HG03571 (cell line): ENCODE results near the gene GRAMD4.

Source experiments
- ATAC-seq: cut with Tn5 transposase; IDR thresholded peaks from one replicate; pipeline ENCODE4 v1.9.1; 2021; ENCODE audit not compliant: unreplicated experiment

Gene GRAMD4

DNA sequence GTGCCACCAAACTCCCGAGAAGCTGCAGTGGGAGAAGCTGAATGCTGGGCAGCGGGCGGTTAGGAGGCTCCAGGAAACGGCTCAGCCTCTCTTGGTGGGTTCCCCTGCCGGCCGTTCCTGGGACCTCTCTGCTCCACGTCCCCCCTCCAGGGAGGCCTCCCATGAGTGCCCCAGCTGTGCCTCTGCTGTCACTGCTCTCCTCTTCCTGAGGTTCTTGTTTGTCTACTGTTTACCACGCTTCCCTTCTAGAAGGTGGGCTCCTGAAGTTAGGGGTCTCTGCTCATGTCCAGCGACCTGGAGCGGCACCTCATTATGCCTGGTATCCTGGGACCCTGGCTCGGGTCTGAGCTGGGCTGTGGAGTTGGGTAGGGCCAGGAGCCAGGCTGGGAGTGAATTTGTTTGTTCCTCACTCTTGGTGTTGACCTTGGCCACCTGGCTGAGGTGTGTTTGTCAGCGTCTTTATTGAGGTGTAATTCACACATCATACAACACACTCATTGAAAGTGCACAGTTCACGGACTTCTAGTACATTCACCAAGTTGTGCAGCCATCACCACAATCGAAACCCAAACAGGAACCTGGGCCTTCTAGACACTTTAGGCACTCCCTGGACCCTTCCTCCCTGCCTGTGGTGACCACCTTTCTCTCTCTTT, 37.8 kb upstream of the GRAMD4 start:
- no peak for ATAC-seq

DNA sequence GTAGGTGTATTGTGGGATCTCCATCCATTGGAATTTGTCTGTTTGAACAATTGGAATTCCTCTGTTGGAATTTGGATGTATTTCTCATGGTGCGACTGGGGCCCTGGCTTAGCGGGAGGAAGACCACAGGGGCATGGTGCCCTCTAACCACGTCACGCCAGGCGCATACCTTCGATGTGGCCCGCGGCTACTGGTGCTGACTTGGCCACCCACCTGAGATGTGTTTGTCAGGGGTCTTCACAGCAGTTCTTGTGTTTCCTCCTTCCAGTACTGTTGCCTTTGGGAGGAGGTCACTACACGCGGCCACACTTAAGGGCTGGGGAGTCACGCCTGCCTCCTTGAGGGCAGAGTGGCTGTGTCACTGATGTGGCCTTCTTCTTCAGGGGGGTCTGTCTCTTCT, 36.6 kb upstream of the GRAMD4 start:
- ATAC-seq, result no peak

DNA sequence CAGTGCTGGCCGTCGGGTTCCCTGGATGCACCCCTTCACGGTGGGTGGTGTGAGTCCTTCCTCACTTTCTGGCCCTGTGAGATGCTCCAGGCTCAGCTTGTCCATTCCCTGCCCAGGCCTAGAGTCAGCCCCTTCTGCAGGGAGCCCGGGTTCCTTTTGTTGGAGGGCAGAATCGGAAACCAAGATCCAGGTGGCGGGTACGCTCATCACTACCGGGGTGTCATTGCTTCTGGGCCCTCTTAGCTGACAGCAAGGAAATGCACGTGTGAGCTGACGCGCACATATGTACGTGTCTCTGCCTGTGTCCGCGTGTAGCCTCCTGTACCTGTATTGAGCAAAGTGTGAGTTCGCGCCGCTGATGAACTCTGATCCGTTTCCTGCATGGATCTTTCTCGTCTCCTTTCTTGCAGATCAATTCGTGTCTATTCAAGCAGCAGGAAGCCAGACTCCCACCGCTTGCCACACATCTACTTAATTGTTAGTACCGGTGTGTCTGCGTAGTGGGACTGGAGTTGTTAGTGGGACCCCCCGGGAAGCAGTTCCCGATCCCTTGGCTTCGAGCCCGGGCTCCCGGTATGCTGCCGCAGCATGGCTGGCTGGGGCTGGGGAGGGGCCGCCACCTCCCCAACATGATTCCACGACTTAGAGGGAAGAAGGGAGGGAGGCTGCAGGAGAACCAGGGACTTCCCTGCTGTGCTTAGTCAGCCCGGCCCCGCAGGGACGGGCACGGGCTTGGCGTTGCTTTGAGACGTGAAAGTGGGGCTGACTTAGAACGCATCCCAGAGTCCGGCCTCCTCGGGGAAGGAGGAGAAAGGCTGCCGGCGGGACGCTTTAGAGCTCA, 35.9 kb upstream of the GRAMD4 start:
- no peak for ATAC-seq

DNA sequence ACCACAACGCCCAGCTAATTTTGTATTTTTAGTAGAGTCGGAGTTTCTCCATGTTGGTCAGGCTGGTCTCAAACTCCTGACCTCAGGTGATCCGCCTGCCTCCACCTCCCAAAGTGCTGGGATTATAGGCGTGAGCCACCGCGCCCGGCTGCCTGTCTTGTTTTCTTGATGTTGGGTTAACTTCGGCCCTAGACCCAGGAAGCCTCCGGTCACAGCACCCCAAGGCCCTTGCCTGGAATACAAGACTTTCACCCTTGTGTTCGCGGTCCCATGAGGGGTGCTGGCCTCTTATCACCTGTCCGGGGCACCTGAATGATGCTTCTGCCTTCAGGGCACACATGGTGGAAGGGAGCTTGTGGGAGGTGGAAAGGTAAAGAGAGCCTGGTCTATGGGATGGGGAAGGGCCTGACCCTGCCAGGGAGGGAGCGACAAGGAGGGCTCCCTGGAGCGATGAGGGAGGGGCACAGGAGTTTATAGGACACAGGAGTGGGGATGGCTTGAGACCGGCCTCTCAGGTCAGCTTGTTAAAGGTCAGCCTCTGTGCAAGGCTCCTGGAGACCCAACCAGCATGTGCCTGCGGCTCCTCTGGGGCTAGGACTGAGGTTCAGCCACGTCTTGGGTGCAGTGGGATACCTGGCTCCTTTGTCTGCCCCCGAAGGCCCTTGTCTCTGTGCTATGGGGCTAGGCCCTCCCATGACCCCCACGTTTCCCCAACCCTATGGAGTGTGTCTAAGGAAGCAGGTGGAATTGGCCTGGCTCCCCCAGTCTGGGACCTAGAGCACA, 34.7 kb upstream of the GRAMD4 start:
- ATAC-seq, result no peak

DNA sequence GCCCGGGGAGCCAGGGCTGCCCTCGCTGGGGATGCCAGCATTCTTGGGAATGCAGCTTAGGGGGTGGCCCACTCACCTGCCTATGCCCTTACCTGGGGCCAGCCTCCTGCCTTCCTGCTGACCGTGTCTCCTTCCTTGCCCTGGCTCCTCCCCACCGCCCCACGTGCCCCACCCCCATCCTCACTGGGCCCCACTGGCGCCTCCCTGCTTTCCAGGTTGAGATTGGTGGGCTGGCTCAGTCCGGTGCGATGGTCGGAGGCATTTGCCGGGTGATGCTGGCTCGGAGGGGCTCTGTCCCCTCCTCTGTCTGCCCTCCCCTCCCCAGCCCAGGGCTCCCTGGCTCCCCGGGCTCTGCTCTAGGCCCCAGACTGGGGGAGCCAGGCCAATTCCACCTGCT, 34.1 kb upstream of the GRAMD4 start:
- no peak for ATAC-seq

DNA sequence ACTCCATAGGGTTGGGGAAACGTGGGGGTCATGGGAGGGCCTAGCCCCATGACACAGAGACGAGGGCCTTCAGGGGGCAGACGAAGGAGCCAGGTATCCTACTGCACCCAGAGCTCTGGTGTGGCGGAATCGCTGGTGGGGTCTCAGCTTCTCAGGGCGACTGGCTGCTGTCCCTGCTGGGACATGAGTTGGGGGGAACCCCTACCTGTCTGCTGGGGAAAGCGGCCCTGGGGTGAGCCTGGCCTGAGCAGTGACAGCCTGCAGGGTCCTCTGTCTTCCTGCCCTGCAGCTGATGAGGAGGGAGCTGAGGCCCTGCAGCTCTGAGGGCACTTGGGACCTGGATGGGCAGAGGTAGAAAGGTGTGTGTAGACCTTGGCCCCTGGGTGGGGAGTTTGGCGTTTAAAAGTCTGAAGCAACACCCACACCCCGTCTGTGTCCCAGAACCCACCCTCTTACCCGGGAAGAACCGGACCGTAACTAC, 33.6 kb upstream of the GRAMD4 start:
- ATAC-seq, result no peak

DNA sequence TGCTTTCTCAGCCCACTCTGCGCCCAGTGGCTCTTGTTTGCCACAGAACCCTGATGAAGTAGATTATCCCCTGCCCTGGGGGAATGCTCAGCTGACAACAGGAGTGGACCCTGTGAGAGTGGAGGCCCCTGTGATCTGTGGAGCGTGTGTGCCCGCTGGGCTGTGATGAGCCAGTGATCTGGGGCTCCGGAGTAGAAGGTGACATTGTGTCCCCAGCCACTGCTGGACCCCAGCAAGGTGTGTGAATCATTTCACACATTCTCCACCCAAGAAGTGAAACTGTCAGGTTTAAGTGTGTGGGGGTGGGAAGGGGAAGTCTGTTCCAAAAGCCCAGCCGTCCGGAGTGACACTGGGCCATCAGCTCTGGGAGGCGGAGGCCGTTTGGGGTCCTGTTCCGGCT, 33.1 kb upstream of the GRAMD4 start:
- ATAC-seq, result peak; percentile 52

DNA sequence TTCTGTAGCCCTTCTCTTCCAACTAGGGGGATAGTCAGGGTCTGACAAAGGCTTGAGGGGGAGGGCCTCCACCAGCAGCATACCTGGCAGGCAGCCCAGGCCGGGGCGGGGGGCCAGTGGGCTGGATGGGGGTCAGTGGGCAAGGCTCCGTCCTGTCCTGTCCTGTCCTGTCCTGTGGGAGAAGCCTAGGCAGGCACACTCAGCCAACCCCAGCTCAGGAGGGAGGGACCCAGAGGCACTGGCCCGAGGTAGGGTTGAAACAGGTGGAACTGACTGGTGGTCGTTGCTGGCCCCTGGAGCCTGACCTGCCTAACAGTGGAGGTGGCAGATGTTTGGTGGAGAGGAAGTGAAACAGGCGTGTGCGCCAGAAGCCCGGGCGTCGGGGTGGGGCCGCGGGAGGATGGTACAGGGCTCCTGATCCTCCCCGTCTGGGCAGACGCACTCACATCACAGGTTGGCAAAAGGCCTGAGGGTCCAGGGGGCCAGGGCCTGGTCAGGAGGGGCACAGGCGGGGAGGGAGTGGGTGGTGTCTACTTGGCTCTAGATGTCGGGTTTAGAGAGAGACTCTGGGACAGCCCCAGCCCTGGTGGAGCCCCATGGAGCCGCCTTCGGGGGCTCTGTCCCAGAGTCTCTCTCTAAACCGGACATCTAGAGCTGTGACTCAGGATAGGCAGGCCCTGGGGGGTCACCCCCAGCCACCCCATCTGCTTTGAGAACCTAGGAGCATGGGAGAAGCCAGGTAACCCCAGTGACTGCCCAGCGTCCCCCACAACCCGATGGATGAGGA, 32.5 kb upstream of the GRAMD4 start:
- ATAC-seq, result peak; percentile 46

DNA sequence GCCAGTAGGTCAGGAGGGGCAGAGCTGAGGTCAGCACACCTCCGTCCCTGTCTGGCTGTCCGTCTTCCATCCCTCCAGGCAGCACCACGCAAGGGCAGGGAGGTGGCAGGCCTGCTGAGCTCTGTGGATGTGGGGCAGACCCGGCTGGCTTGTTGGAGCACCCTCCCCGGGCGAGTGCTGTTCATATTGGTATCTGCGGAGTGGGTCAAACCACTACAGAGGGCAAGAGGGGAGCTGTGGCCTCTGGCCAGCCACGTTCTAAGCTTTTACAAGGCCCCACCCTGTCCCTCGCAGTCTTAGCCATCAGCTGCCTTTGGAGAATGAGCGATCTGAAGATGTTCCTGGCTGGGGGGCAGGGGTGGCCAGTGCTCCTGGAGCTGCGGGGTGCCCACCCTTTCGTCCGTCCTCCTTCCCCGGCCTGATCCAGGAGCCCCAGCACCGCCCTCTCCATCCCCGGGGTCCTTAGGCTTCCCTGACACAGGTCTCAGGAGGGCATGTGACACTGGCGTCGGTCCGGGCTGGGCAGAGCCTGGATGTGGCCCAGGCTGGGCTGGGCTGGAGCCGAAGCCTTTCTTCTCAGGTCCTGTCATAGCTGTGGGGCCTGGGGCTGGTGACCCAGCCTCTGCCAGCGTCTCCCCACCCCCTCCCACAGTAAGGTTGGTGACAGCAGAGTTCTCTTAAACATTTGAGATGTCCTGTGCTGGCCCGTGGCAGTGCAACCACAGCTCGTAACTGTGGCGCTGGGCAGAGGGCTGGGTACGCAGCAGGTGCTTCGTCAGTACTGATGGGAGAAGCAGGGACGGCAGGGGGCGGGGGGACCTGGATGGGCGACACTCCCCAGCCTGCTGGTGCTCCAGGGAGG, 31.7 kb upstream of the GRAMD4 start:
- no peak for ATAC-seq

DNA sequence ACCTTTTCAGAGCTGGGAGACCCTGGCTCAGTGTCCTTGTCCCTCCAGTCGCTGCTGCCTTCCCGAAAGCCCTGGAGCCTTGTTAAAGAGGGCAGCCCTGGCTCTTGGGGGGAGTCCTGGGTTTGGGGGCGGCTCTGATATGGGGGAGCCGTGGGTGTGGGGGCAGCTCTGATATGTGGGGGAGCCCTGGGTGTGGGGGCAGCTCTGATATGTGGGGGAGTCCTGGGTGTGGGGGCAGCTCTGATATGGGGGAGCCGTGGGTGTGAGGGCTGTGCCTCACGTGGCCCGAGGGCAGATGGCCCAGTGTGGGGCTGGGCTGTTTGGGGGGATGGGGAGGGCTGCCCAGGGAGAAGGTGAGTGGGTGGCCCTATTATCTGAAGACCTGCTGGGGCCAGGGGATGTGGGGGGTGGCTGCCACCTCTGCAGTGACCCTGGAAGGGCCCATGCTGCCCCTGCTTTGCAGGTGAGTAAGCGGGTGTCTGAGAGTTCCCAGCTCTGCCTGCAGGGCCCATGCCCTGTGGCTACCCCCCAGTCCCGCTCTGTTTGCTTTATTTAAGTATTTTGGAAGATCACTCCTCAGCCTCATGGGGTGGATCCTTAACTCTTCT, 30.9 kb upstream of the GRAMD4 start:
- ATAC-seq, result no peak

DNA sequence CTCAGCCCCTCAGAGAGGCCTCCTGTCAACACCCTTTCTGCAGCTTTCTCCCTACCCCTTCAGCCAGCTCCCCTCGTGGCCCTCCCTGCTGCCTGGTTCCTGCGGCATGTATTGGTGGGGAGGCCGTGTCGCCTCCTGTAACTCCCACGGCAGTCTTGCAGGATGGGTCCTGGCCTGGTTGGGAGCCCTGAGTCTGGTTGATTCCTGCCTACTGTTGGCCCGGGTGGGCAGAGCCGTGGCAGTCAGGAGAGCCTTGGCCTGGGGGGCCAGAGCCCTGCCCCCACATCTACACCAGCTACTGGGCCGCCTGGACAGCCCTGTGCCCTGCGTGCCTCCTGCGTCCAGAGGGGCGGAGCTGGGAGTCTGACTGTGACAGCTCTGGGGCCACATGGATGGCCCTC, 30.3 kb upstream of the GRAMD4 start:
- ATAC-seq, result no peak

DNA sequence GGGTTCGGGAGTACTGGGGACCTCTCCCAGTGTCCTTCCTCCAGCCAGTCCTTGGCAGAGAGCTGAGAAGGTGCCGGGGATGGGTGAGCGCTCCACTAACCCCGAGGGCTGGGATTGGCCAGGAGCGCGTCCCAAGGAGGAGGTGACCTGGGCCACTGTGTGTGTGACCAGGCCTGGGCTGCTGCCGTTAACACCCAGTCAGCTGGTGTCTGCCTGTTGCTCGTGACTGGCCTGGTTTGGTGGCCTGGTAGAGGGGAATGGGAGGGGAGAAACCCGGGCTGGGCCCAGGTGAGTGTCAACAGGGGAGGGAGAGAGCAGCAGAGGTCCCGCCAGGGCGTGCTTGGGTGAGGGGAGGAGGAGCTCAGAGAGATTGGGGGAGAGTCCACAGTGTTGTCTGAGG, 29.9 kb upstream of the GRAMD4 start:
- no peak for ATAC-seq

DNA sequence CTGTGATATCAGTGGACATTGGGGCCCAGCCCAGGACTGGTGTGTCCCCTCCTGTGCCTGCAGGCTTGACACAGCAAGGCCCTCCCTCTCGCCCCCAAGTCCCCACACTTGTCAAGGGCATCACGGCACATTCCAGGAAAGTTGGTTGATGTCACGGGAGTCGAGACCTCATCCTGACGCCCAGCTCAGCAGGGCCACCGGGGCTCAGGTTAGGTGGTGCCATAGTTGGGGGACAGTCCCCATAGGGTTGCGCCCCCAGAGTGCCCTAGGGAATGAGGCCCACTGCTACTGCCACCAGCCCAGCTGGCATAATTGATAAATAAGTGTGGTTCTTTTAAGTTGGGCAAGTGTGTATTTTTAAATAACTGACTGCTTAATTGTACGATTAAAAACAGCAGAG, 28.3 kb upstream of the GRAMD4 start:
- ATAC-seq, result no peak

DNA sequence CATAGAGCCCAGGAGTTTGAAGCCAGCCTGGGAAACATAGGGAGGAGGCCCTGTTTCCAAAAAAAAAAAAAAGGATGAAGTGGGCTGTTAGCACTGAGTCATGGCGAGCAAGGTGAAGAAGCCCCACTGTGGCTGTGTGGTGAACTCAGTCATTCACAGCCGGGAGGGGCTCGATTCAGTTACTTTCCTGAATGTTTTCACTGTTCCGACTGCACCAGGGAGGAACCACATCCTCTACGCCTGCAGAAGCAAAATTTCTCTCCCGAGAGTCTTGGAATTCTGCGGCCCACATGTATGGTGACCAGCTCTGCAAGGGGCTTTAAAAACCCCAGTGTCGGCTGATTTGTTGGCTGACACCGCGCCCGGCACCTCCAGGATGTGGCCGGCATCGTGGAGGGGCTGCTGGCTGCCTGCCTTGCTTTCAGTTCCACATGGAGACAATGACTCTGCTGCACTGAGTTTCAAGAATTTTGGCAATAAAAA, 27.8 kb upstream of the GRAMD4 start:
- peak; percentile 45 for ATAC-seq

DNA sequence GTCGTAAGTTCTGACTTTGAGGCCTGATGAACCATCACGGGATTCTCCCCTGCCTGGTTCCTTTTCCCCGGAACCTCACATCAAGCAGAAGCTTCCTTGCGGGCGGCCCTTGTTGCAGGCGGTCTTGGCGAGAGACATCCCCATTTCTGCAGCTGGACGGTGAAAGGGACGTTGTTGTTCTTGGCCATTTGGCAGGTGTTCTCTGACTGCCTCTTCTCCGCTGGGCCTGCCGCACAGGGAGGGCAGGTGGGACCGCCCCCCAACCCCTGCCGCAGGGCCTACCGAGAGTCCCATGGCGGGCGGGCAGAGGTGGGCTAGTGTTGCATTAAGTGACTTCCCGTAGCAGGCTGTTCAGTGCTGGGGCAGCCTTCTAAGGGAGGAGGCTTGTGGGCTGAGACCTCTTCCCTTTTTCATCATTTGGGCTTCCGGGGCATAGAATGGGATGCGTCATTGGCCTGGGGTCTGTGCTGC, 26.9 kb upstream of the GRAMD4 start:
- no peak for ATAC-seq

DNA sequence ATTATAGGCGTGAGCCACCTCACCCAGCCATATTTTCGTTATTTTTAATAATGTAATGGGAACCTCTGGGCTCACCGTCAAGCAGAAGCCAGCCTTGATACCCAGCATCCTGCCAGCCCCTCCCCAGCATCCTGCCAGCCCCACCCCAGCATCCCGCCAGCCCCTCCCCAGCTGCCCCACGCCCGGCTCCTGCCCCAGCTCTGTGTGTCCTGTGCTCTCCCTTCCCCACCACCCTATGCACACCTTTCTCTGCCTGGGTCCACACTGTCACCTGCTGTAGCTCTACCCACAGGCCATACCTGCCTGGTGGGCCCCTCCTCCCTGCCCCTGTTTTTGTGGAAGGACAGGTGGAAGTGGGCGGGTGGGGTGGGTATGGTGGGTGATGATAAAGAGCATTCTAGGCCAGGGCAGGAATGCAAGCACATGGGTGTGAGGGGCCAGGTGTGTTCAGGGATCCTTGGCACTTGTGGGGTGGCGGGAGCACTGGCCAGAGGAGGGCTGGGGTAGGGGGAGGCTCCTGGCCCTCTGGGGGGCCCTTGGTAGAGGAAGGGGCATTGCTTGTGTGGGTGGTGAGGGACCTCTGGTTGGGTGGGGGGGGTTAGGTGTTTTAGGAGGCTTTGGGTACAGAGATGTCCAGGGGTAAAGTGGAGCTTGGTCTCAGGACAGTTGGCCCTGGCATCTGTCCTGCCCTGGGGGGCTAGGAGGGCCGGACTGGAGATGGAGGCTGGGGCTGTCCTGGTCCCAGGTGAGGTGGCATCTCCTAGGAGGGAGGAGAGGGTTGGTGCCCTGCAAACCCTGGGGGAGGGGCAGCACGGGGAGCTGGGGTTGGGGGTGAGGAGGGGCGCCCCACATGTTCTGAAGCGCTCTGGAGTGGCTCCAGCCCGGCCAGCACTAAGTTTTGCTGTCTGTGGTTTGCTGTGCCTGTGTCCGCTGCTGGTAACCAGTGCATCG, 25.9 kb upstream of the GRAMD4 start:
- no peak for ATAC-seq

DNA sequence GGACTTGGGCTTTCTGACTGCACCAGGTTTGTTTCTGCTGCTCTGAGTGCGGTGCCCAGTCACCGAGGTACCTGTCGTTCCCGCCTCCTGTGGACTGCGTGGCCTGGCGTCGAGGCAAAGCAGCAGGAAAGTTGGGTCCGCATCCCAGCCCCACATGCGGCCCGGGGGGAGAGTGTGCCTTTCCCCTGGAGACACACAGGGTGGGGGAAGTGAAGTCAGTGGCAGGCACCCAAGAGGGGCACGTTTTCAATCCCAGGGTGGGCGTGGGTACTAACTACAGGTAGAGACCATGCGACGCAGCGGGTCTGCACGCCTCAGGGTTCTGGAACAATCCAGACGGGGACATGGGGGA, 25.3 kb upstream of the GRAMD4 start:
- no peak for ATAC-seq

DNA sequence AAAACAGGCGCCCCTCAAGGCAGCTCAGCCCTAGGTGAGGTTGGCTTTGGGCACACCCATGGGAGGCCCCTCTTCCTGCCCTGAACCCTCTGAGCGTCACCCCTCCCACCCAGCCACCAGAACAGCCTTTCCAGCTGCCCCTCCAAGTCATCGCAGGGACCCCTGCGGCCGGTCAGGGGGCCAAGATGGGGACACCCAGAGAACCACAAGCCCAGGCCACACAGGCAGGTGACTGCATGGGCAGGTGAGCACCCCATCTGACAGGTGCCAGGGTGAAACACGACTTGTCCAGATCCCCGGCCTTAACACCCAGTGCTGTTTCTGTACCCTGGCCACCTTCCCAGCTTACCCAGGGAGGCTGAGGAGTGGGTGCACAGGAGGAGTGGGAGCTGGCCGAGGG, 24.6 kb upstream of the GRAMD4 start:
- ATAC-seq, result no peak
